Stimulated activated CD8-positive, alpha-beta memory T cell treated with anti-CD3 and anti-CD28 coated beads, Interleukin-15, amount 100 ng/mL, for 48 hours (primary cell): ENCODE results near the gene NDUFC1.

Source experiments
- DNase-seq, 2 donors: peaks; one replicate each; pipeline ENCODE4 v3.0.0-alpha.2; 2020; ENCODE audit warnings: low read depth in 2 of 2

NDUFC1 gene

DNA sequence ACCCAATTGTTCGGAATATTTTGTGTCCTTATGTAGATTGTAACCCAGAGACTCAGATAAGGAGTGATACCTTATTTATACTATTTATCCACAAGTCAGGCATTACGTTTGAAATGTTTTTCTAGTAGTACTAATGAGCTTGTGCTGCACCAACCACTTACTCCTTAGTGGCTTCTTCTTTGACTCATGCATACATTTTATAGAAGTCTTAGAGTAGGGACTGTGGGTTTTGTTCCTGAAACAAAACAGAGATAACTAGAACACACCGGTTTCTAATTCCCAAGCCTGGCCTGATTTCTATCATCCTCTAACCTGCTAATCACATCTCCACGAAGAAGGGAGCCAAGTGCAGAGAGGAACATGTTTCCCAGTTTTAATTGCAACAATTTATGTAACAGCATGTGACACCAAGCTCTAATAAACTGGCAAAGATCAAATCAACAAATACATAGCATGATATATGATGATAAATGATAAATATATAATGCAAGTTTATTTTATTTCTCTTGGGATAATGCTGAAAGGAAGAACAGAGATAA, 54.5 kb downstream of the NDUFC1 start:
- DNase-seq = no peak

DNA sequence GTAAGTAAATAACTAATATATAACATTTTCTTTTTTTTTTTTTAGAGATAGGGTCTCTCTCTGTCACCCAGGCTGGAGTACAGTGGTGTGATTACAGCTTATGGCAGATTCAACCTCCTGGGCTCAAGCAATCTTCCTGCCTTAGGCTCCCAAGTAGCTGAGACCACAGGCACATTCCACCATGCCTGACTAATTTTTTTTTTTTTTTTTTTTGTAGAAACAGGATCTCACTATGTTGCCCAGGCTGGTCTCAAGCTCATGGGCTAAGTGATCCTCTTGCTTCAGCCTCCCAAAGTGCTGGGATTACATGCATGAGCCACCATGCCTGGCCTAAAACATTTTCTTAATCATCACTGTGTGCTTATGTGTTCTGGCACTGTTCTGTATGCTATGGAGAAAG, 55.0 kb downstream of the NDUFC1 start:
- no peak for DNase-seq

GRCh38 chr4:139246166-139246565, 56.1 kb downstream of the NDUFC1 start:
- no peak for DNase-seq

GRCh38 chr4:139245590-139245989, 56.7 kb downstream of the NDUFC1 start:
- no peak for DNase-seq

- no peak for DNase-seq
These were observed 58.6 kb downstream of the NDUFC1 start for GRCh38 chr4:139243448-139244365.

DNA sequence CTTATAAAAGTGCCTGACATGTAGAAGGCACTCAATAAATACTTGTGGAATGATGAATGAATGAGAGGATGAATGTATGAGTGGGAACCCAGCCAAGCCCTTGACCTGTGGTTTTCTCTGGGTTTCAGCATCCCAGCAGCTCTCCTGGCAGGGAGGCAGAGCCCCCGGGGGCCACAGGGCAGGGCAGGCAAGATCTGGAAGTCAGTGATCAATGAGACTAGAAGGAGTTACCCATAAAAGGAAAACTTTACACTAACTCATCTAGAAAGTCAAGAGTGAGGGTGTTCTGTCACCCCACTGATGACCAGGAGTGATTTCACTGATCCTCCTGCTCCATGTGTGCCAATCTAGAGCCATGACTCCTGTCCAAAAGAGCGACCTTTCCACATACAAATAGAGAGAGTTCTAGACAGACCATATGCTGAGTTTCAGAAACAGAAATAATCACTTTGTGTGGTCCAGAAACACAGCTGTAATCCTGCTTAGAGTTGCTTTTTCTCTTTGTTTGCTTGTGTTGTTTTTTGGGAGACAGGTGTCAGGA, 59.7 kb downstream of the NDUFC1 start:
- no peak for DNase-seq

- DNase-seq = no peak
These were observed 60.5 kb downstream of the NDUFC1 start for GRCh38 chr4:139241784-139242151.

DNA sequence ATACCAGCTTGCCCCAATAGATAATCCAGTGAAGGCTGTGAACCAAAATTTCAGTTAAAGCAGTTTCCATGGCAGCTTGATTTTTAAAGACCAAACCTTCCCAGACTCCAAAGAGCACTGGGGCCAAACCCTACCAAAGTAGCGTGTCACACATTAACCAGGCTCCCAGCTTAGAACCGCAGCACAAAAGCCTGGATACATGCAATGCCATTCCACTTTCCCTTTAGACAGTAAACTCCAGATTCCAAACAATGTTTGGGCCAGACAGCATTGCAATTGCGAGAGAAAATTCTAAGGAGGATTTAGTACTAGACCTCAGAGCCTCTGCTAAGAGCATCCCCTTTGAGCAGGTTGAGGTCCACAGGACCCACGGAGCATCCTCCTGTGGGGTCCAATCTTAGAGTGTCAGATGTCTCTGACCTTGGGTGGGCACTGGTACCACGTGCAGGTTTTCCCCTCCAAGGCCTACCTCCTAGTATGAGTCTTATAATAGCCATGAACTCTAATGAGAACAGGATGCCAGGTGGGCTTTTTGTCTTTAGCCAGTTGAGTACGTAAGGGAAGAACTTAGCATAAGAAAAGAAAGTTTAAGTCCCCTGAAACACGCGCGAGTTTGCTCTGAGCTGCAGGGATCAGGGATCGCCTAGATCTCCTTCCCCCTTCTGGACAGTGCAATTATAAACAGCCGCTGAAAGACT, 61.0 kb downstream of the NDUFC1 start:
- DNase-seq = no peak
